ENCODE data around the gene TADA1.
"Not testable (repeated sequence)": the region's sequence is repeated elsewhere in the genome, so short reads cannot be mapped to it uniquely, and the experiment has no call there.

TADA1 gene

GRCh38 chr1:166838766-166839599 is 37.1 kb downstream of the TADA1 start, which contains the start of gene POGK:
Gene POGK (plus strand): TSS chr1:166839475. CDS start chr1:166840957, 1,482 bp downstream.
- H3K36me3 ChIP-seq: peaks cover 23 to 32% (median 29%) of the 10 kb centered on the region in 3 donors
- intact Hi-C loops (cut with DNase I; ENCODE audit: low total_unique reads): no loop called here
- peak; percentile 93 to 96 for DNase-seq
- H3K27me3 ChIP-seq: no peaks in the 10 kb centered on the region
- H3K9me3 ChIP-seq: no peaks in the 10 kb centered on the region
- peak within 1 kb of the TSS; percentile 63 to 84 for H3K4me3 ChIP-seq
- peaks cover 0 to 48% (median 44%) of the 10 kb centered on the region in 4 donors for H3K4me1 ChIP-seq
- TF ChIP-seq, protein P1, sequence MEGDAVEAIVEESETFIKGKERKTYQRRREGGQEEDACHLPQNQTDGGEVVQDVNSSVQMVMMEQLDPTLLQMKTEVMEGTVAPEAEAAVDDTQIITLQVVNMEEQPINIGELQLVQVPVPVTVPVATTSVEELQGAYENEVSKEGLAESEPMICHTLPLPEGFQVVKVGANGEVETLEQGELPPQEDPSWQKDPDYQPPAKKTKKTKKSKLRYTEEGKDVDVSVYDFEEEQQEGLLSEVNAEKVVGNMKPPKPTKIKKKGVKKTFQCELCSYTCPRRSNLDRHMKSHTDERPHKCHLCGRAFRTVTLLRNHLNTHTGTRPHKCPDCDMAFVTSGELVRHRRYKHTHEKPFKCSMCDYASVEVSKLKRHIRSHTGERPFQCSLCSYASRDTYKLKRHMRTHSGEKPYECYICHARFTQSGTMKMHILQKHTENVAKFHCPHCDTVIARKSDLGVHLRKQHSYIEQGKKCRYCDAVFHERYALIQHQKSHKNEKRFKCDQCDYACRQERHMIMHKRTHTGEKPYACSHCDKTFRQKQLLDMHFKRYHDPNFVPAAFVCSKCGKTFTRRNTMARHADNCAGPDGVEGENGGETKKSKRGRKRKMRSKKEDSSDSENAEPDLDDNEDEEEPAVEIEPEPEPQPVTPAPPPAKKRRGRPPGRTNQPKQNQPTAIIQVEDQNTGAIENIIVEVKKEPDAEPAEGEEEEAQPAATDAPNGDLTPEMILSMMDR (IDR thresholded peaks at IDR 0.05): no peak
- H3K27ac ChIP-seq: peak within 1 kb of the TSS; percentile 87

GRCh38 chr1:166836733-166837132 is 39.3 kb downstream of the TADA1 start:
- TF ChIP-seq, protein P1 (IDR thresholded peaks at IDR 0.05): no peak
- Histone ChIP-seq H3K36me3 (peaks cover 7 to 10% (median 8%) of the 10 kb centered on the region in 3 donors), H3K4me3 (no peak overlapping the region), H3K27ac (no peak overlapping the region), H3K4me1 (peaks cover 0 to 26% (median 22%) of the 10 kb centered on the region in 4 donors), H3K27me3 (no peaks in the 10 kb centered on the region), H3K9me3 (no peaks in the 10 kb centered on the region)
- no peak for DNase-seq
- intact Hi-C loops (cut with DNase I; ENCODE audit: low total_unique reads): no loop called here

- H3K36me3 ChIP-seq; DNase-seq; H3K4me3 ChIP-seq; H3K27ac ChIP-seq; H3K27me3 ChIP-seq; H3K4me1 ChIP-seq; intact Hi-C loops (cut with DNase I; ENCODE audit: low total_unique reads): not testable (repeated sequence)
- peaks cover 0 to 15% (median 8%) of the 10 kb centered on the region in 3 donors for H3K9me3 ChIP-seq
Observed at GRCh38 chr1:166829762-166830161, 46.3 kb downstream of the TADA1 start.

DNA sequence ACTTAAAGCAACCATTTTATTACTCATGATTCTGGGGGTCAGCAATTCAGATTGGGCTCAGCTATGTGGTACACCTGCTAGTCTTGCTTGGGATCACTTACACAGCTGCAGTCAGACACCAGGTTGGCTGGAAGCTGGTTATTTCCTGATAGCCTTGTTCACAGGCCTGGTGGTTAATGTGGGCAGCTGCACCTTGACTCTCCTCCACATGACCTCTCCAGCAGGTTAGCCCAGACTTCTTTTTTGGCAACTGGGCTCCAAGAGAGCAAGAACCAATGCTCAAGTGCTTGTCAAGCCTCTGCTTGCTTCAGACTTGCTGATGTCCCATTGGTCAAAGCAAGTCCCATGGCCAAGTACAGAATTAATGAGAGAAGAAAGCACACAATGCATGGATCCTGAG is 48.6 kb downstream of the TADA1 start:
- no peak overlapping the region for H3K27ac ChIP-seq
- no peaks in the 10 kb centered on the region for H3K4me1 ChIP-seq
- TF ChIP-seq, protein P1 (IDR thresholded peaks at IDR 0.05): no peak
- H3K9me3 ChIP-seq: peaks cover 0 to 15% (median 8%) of the 10 kb centered on the region in 3 donors
- DNase-seq: no peak
- H3K36me3 ChIP-seq: no peaks in the 10 kb centered on the region
- no peak overlapping the region for H3K4me3 ChIP-seq
- intact Hi-C loops (cut with DNase I; ENCODE audit: low total_unique reads): no loop called here
- H3K27me3 ChIP-seq: no peaks in the 10 kb centered on the region

GRCh38 chr1:166822385-166822784 is 53.7 kb downstream of the TADA1 start:
- intact Hi-C loops (cut with DNase I; ENCODE audit: low total_unique reads): no loop called here
- no peaks in the 10 kb centered on the region for H3K36me3 ChIP-seq
- peaks cover 0 to 13% (median 0%) of the 10 kb centered on the region in 3 donors for H3K9me3 ChIP-seq
- H3K27ac ChIP-seq: no peak overlapping the region
- no peaks in the 10 kb centered on the region for H3K27me3 ChIP-seq
- DNase-seq: no peak
- TF ChIP-seq, protein P1 (IDR thresholded peaks at IDR 0.05): no peak
- H3K4me1 ChIP-seq: no peaks in the 10 kb centered on the region
- no peak overlapping the region for H3K4me3 ChIP-seq

GRCh38 chr1:166819974-166820373 is 56.1 kb downstream of the TADA1 start:
- H3K36me3 ChIP-seq: no peaks in the 10 kb centered on the region
- intact Hi-C loops (cut with DNase I; ENCODE audit: low total_unique reads): no loop called here
- H3K27me3 ChIP-seq: peaks cover 0 to 4% of the 10 kb centered on the region in 2 donors
- TF ChIP-seq, protein P1 (IDR thresholded peaks at IDR 0.05): no peak
- no peak overlapping the region for H3K4me3 ChIP-seq
- no peak overlapping the region for H3K27ac ChIP-seq
- no peak for DNase-seq
- H3K4me1 ChIP-seq: no peaks in the 10 kb centered on the region
- H3K9me3 ChIP-seq: peaks cover 0 to 13% (median 0%) of the 10 kb centered on the region in 3 donors

Data from tibial artery (tissue), 4 donors.